GM19324 (cell line): ENCODE results near the gene ZNF785.

Experiments
- ATAC-seq: cut with Tn5 transposase; IDR thresholded peaks from one replicate; pipeline ENCODE4 v1.9.1; 2021; ENCODE audit warnings: mild to moderate bottlenecking, moderate library complexity; ENCODE audit not compliant: unreplicated experiment, low FRiP score

Gene ZNF785

GRCh38 chr16:30567160-30567990 lies 18.1 kb downstream of the ZNF785 start:
- ATAC-seq: no peak

- no peak for ATAC-seq
These were observed 19.0 kb downstream of the ZNF785 start for GRCh38 chr16:30566531-30566930.

- no peak for ATAC-seq
These were observed 19.5 kb downstream of the ZNF785 start for GRCh38 chr16:30565984-30566383.

- no peak for ATAC-seq
These were observed 20.0 kb downstream of the ZNF785 start for GRCh38 chr16:30565526-30565925.

GRCh38 chr16:30562021-30562420 lies 23.5 kb downstream of the ZNF785 start:
- ATAC-seq: no peak

- ATAC-seq: no peak
These were observed 24.2 kb downstream of the ZNF785 start for GRCh38 chr16:30561089-30561816.

- ATAC-seq: no peak
These were observed 25.8 kb downstream of the ZNF785 start for GRCh38 chr16:30559690-30560089.

- no peak for ATAC-seq
These were observed 26.6 kb downstream of the ZNF785 start for GRCh38 chr16:30558789-30559377.

GRCh38 chr16:30557957-30558788 lies 27.3 kb downstream of the ZNF785 start, which contains the start of gene ZNF764:
TSS of gene ZNF764 (minus strand) at chr16:30558374. CDS start at chr16:30558182, 192 bp downstream.
- peak; percentile 90 for ATAC-seq

- ATAC-seq: peak; percentile 13
These were observed 27.9 kb downstream of the ZNF785 start for GRCh38 chr16:30557707-30557956.

GRCh38 chr16:30556125-30556473 lies 29.4 kb downstream of the ZNF785 start:
- no peak for ATAC-seq

- no peak for ATAC-seq
These were observed 30.0 kb downstream of the ZNF785 start for GRCh38 chr16:30555315-30556124.

- no peak for ATAC-seq
These were observed 30.8 kb downstream of the ZNF785 start for GRCh38 chr16:30554557-30555314.

- no peak for ATAC-seq
These were observed 32.1 kb downstream of the ZNF785 start for GRCh38 chr16:30553393-30553899.

- ATAC-seq: no peak
These were observed 32.5 kb downstream of the ZNF785 start for GRCh38 chr16:30552956-30553355.

- no peak for ATAC-seq
These were observed 33.7 kb downstream of the ZNF785 start for GRCh38 chr16:30551781-30552180.

GRCh38 chr16:30548416-30549253 lies 36.9 kb downstream of the ZNF785 start:
- no peak for ATAC-seq

- ATAC-seq: no peak
These were observed 39.4 kb downstream of the ZNF785 start for GRCh38 chr16:30546115-30546514.
